HG02623 (cell line): Measurements from ENCODE around the gene F12.
A peak's percentile ranks its signal among the peaks of the same experiment; 100 is the strongest.

Experiments used
- ATAC-seq: cut with Tn5 transposase; IDR thresholded peaks from one replicate; pipeline ENCODE4 v1.9.1; 2021; ENCODE audit warnings: moderate library complexity; ENCODE audit not compliant: unreplicated experiment

The F12 gene

GRCh38 chr5:177409043-177409801 is at the start of gene F12:
Gene F12, minus strand, starts transcription at chr5:177409564. Its CDS starts 37 bp downstream, at chr5:177409527.
- no peak for ATAC-seq

- ATAC-seq, result no peak
Measured at GRCh38 chr5:177458912-177459350, 49.6 kb upstream of the F12 start.

- no peak for ATAC-seq
Measured at GRCh38 chr5:177457852-177458681, 48.7 kb upstream of the F12 start.

GRCh38 chr5:177456976-177457851 is 47.9 kb upstream of the F12 start:
- peak; percentile 27 for ATAC-seq

- ATAC-seq, result no peak
Measured at GRCh38 chr5:177456591-177456964, 47.2 kb upstream of the F12 start.

- peak; percentile 13 for ATAC-seq
Measured at GRCh38 chr5:177455661-177456590, 46.6 kb upstream of the F12 start.

- ATAC-seq, result peak; percentile 51
Measured at GRCh38 chr5:177455036-177455660, 45.8 kb upstream of the F12 start.

- peak; percentile 46 for ATAC-seq
Measured at GRCh38 chr5:177454397-177455035, 45.2 kb upstream of the F12 start.

GRCh38 chr5:177453852-177454396 is 44.6 kb upstream of the F12 start:
- ATAC-seq, result no peak

GRCh38 chr5:177452688-177453638 is 43.6 kb upstream of the F12 start:
- no peak for ATAC-seq

GRCh38 chr5:177450667-177451424 is 41.5 kb upstream of the F12 start:
- ATAC-seq, result no peak

- ATAC-seq, result no peak
Measured at GRCh38 chr5:177449140-177450061, 40.0 kb upstream of the F12 start.

- no peak for ATAC-seq
Measured at GRCh38 chr5:177448244-177448950, 39.0 kb upstream of the F12 start.

- no peak for ATAC-seq
Measured at GRCh38 chr5:177447611-177448243, 38.4 kb upstream of the F12 start.
